ENCODE data around the gene TMEM131.
"Not testable (repeated sequence)": the region's sequence is repeated elsewhere in the genome, so short reads cannot be mapped to it uniquely, and the experiment has no call there.

The TMEM131 gene

GRCh38 chr2:97840198-97840597 is 155.6 kb downstream of the TMEM131 start:
- H3K4me1 ChIP-seq (ENCODE audit: control insufficient read depth in 2 of 2, insufficient read depth in 1 of 2, low read depth in 1 of 2, low read length in 2 of 2) = no peaks in the 10 kb centered on the region
- no peak overlapping the region for H3K18ac ChIP-seq (ENCODE audit: low read length)
- no CpG with 5 or more reads among the region's 6 CpGs for WGBS, 2 donors (ENCODE audit: extremely low coverage in 2 of 2, insufficient read length in 2 of 2, insufficient replicate concordance in 1 of 2)
- no peak overlapping the region for H2AK5ac ChIP-seq (ENCODE audit: low read depth, low read length)
- DNase-seq (ENCODE audit: low spot score) = no peak
- no peak overlapping the region for H2BK15ac ChIP-seq (ENCODE audit: low read length)
- no peak overlapping the region for H3K4me3 ChIP-seq (ENCODE audit: low read length in 2 of 2)
- H3K4me2 ChIP-seq (ENCODE audit: insufficient read depth, low read length, poor library complexity, severe bottlenecking) = no peak overlapping the region
- no peak overlapping the region for H2BK120ac ChIP-seq (ENCODE audit: low read depth, low read length)
- no peak overlapping the region for H3K4ac ChIP-seq (ENCODE audit: low read length)
- H3K27me3 ChIP-seq (ENCODE audit: control insufficient read depth in 3 of 3, insufficient read depth in 3 of 3, low read depth in 1 of 3, low read length in 3 of 3) = no peaks in the 10 kb centered on the region
- peak overlapping the region; percentile 62 for H3K23ac ChIP-seq (ENCODE audit: low read depth, low read length, poor library complexity)
- no peaks in the 10 kb centered on the region for H3K9me3 ChIP-seq (replicated peaks in 1 of 2; ENCODE audit: control insufficient read depth in 2 of 2, insufficient read depth in 1 of 2, low read depth in 1 of 2, low read length in 2 of 2)
- H2AFZ ChIP-seq (ENCODE audit: low read length) = no peak overlapping the region
- no peak overlapping the region for H4K91ac ChIP-seq (ENCODE audit: low read depth, low read length, poor library complexity)
- H2BK12ac ChIP-seq (ENCODE audit: low read length) = no peak overlapping the region
- no peaks in the 10 kb centered on the region for H3K79me1 ChIP-seq (ENCODE audit: low read depth, low read length)
- H4K8ac ChIP-seq (ENCODE audit: low read depth, low read length) = no peak overlapping the region
- no peak overlapping the region for H3K9ac ChIP-seq (ENCODE audit: low read depth, low read length, poor library complexity)
- H2BK5ac ChIP-seq (ENCODE audit: low read length) = no peak overlapping the region
- H3K27ac ChIP-seq (replicated peaks; ENCODE audit: low read length) = no peak overlapping the region
- H3K14ac ChIP-seq (ENCODE audit: low read length) = peak overlapping the region; percentile 79
- H3K36me3 ChIP-seq (replicated peaks in 1 of 2; ENCODE audit: control insufficient read depth in 2 of 2, insufficient read depth in 2 of 2, low read length in 2 of 2) = peaks cover 3 to 41% of the 10 kb centered on the region in 2 donors

DNA sequence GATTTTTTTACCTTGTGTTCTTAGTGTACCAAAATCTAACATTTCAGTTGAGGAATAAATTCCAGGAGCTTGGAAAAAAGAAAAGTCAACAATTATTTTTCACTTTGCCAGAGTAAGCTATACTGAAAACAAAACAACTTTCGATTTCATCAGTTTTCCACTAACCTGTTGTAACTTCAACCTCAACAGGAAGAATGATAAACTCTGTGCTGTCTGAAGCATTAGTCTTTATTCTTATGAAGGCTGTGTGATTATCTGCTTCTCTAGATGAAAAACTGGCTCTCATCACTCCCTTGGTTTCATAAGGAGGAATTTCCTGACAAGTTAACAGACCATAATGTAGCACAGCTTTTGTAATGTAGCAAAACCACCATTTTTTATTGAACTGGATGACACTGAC is 161.1 kb downstream of the TMEM131 start:
- H3K14ac ChIP-seq (ENCODE audit: low read length) = no peak overlapping the region

DNA sequence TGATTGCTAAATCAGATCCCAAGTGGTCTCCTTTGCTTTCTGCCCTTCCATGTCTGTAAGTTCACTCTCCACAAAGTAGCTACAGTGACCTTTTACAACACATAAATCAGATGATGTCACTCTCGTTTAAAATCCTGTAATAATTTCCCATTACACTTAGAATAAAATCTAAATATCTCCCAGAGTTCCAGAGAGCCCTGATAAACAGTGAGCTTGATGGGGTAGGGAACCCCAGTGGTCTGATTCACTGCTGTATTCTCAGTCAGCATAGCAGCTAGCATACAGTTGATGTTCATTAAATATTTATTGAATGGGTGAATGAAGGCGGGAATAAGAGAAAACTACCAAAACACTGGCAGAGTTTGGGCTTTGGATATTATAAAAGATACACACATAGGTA is 164.6 kb downstream of the TMEM131 start:
- Histone ChIP-seq H3K36me3 (replicated peaks in 1 of 2; ENCODE audit: control insufficient read depth in 2 of 2, insufficient read depth in 2 of 2, low read length in 2 of 2) (peaks cover 0 to 30% of the 10 kb centered on the region in 2 donors), H2BK15ac (ENCODE audit: low read length) (no peak overlapping the region), H3K27ac (replicated peaks; ENCODE audit: low read length) (no peak overlapping the region), H2BK5ac (ENCODE audit: low read length) (no peak overlapping the region), H3K4ac (ENCODE audit: low read length) (no peak overlapping the region), H3K4me2 (ENCODE audit: insufficient read depth, low read length, poor library complexity, severe bottlenecking) (no peak overlapping the region), H3K4me3 (ENCODE audit: low read length in 2 of 2) (no peak overlapping the region), H2AFZ (ENCODE audit: low read length) (no peak overlapping the region), H3K79me1 (ENCODE audit: low read depth, low read length) (peaks cover 3% of the 10 kb centered on the region), H4K91ac (ENCODE audit: low read depth, low read length, poor library complexity) (no peak overlapping the region), H3K9ac (ENCODE audit: low read depth, low read length, poor library complexity) (no peak overlapping the region), H4K8ac (ENCODE audit: low read depth, low read length) (no peak overlapping the region), H2AK5ac (ENCODE audit: low read depth, low read length) (no peak overlapping the region), H3K4me1 (ENCODE audit: control insufficient read depth in 2 of 2, insufficient read depth in 1 of 2, low read depth in 1 of 2, low read length in 2 of 2) (no peaks in the 10 kb centered on the region), H3K9me3 (replicated peaks in 1 of 2; ENCODE audit: control insufficient read depth in 2 of 2, insufficient read depth in 1 of 2, low read depth in 1 of 2, low read length in 2 of 2) (no peaks in the 10 kb centered on the region), H3K27me3 (ENCODE audit: control insufficient read depth in 3 of 3, insufficient read depth in 3 of 3, low read depth in 1 of 3, low read length in 3 of 3) (no peaks in the 10 kb centered on the region), H2BK12ac (ENCODE audit: low read length) (no peak overlapping the region), H2BK120ac (ENCODE audit: low read depth, low read length) (no peak overlapping the region), H3K14ac (ENCODE audit: low read length) (no peak overlapping the region), H3K18ac (ENCODE audit: low read length) (no peak overlapping the region), H3K23ac (ENCODE audit: low read depth, low read length, poor library complexity) (no peak overlapping the region)
- WGBS, 2 donors (ENCODE audit: extremely low coverage in 2 of 2, insufficient read length in 2 of 2, insufficient replicate concordance in 1 of 2) = no CpG with 5 or more reads among the region's 2 CpGs
- DNase-seq (ENCODE audit: low spot score) = no peak

More for the DNA sequence above, 161.1 kb downstream of the TMEM131 start:
- H4K91ac ChIP-seq (ENCODE audit: low read depth, low read length, poor library complexity) = no peak overlapping the region
- no peak overlapping the region for H2AFZ ChIP-seq (ENCODE audit: low read length)
- no peak overlapping the region for H2BK12ac ChIP-seq (ENCODE audit: low read length)
- H3K9ac ChIP-seq (ENCODE audit: low read depth, low read length, poor library complexity) = no peak overlapping the region
- no peaks in the 10 kb centered on the region for H3K4me1 ChIP-seq (ENCODE audit: control insufficient read depth in 2 of 2, insufficient read depth in 1 of 2, low read depth in 1 of 2, low read length in 2 of 2)
- H3K4ac ChIP-seq (ENCODE audit: low read length) = no peak overlapping the region
- H3K79me1 ChIP-seq (ENCODE audit: low read depth, low read length) = no peaks in the 10 kb centered on the region
- no peak overlapping the region for H3K18ac ChIP-seq (ENCODE audit: low read length)
- H3K27me3 ChIP-seq (ENCODE audit: control insufficient read depth in 3 of 3, insufficient read depth in 3 of 3, low read depth in 1 of 3, low read length in 3 of 3) = no peaks in the 10 kb centered on the region
- no peak overlapping the region for H2AK5ac ChIP-seq (ENCODE audit: low read depth, low read length)
- no peaks in the 10 kb centered on the region for H3K9me3 ChIP-seq (replicated peaks in 1 of 2; ENCODE audit: control insufficient read depth in 2 of 2, insufficient read depth in 1 of 2, low read depth in 1 of 2, low read length in 2 of 2)
- H3K36me3 ChIP-seq (replicated peaks in 1 of 2; ENCODE audit: control insufficient read depth in 2 of 2, insufficient read depth in 2 of 2, low read length in 2 of 2) = peaks cover 0 to 45% of the 10 kb centered on the region in 2 donors
- H2BK15ac ChIP-seq (ENCODE audit: low read length) = no peak overlapping the region
- H2BK5ac ChIP-seq (ENCODE audit: low read length) = no peak overlapping the region
- no peak overlapping the region for H4K8ac ChIP-seq (ENCODE audit: low read depth, low read length)
- H3K4me2 ChIP-seq (ENCODE audit: insufficient read depth, low read length, poor library complexity, severe bottlenecking) = no peak overlapping the region
- H3K4me3 ChIP-seq (ENCODE audit: low read length in 2 of 2) = no peak overlapping the region
- WGBS, 2 donors (ENCODE audit: extremely low coverage in 2 of 2, insufficient read length in 2 of 2, insufficient replicate concordance in 1 of 2) = no CpG with 5 or more reads among the region's 1 CpG
- H3K23ac ChIP-seq (ENCODE audit: low read depth, low read length, poor library complexity) = no peak overlapping the region
- DNase-seq (ENCODE audit: low spot score) = no peak
- H3K27ac ChIP-seq (replicated peaks; ENCODE audit: low read length) = no peak overlapping the region
- H2BK120ac ChIP-seq (ENCODE audit: low read depth, low read length) = no peak overlapping the region

GRCh38 chr2:97829255-97829654 is 166.5 kb downstream of the TMEM131 start:
- H3K4me1 ChIP-seq (ENCODE audit: control insufficient read depth in 2 of 2, insufficient read depth in 1 of 2, low read depth in 1 of 2, low read length in 2 of 2); H2AFZ ChIP-seq (ENCODE audit: low read length); H2AK5ac ChIP-seq (ENCODE audit: low read depth, low read length); H3K9me3 ChIP-seq (replicated peaks in 1 of 2; ENCODE audit: control insufficient read depth in 2 of 2, insufficient read depth in 1 of 2, low read depth in 1 of 2, low read length in 2 of 2); H3K4ac ChIP-seq (ENCODE audit: low read length); H4K91ac ChIP-seq (ENCODE audit: low read depth, low read length, poor library complexity); H3K18ac ChIP-seq (ENCODE audit: low read length); H3K27me3 ChIP-seq (ENCODE audit: control insufficient read depth in 3 of 3, insufficient read depth in 3 of 3, low read depth in 1 of 3, low read length in 3 of 3); H3K27ac ChIP-seq (replicated peaks; ENCODE audit: low read length); H3K4me3 ChIP-seq (ENCODE audit: low read length in 2 of 2); H3K4me2 ChIP-seq (ENCODE audit: insufficient read depth, low read length, poor library complexity, severe bottlenecking); H2BK5ac ChIP-seq (ENCODE audit: low read length); H2BK15ac ChIP-seq (ENCODE audit: low read length); DNase-seq (ENCODE audit: low spot score); H3K23ac ChIP-seq (ENCODE audit: low read depth, low read length, poor library complexity); H3K14ac ChIP-seq (ENCODE audit: low read length); H3K9ac ChIP-seq (ENCODE audit: low read depth, low read length, poor library complexity); H2BK120ac ChIP-seq (ENCODE audit: low read depth, low read length); H2BK12ac ChIP-seq (ENCODE audit: low read length); H4K8ac ChIP-seq (ENCODE audit: low read depth, low read length); H3K79me1 ChIP-seq (ENCODE audit: low read depth, low read length): not testable (repeated sequence)
- WGBS, 2 donors (ENCODE audit: extremely low coverage in 2 of 2, insufficient read length in 2 of 2, insufficient replicate concordance in 1 of 2) = no CpG with 5 or more reads among the region's 10 CpGs
- H3K36me3 ChIP-seq (replicated peaks in 1 of 2; ENCODE audit: control insufficient read depth in 2 of 2, insufficient read depth in 2 of 2, low read length in 2 of 2) = peaks cover 0 to 23% of the 10 kb centered on the region in 2 donors

Measured in neuronal stem cell (in vitro differentiated cells).